K562 (cell line): ENCODE measurements around the gene AMIGO1. TPM values are rescaled to one million over a fixed set of nuclear protein-coding genes. Genes with fewer than 3 reads are reported as not detected.

Experiments
- ARNT ChIP-seq, 2 experiments: fragments of 450-650 bp; IDR thresholded peaks; 2 replicates each; pipeline ENCODE4 v1.6.1; 2016; ENCODE audit warnings: mild to moderate bottlenecking in 1 of 2
- BCL6 ChIP-seq: fragments of 250-450 bp; sonication (Bioruptor Pico); IDR thresholded peaks from 2 replicates; pipeline ENCODE4 v1.4.0; 2020
- C11orf30 ChIP-seq: fragments of 450-650 bp; IDR thresholded peaks from 2 replicates; pipeline ENCODE4 v1.6.1; 2016; ENCODE audit warnings: low read depth, mild to moderate bottlenecking
- CHD4 ChIP-seq: fragments of 200-600 bp; sonication (generic); IDR thresholded peaks from 3 replicates; pipeline ENCODE4 v1.6.1; 2012; ENCODE audit warnings: low read depth, mild to moderate bottlenecking, mixed read lengths, low read length, inconsistent platforms; ENCODE audit not compliant: insufficient read depth, insufficient replicate concordance, poor library complexity, severe bottlenecking
- DIDO1 ChIP-seq: fragments of 450-650 bp; IDR thresholded peaks from 2 replicates; pipeline ENCODE4 v1.6.1; 2016; ENCODE audit warnings: low read depth, missing biosample characterization, missing genetic modification characterization
- ESRRA ChIP-seq: fragments of 450-650 bp; IDR thresholded peaks from 2 replicates; pipeline ENCODE4 v1.6.1; 2014; ENCODE audit warnings: low read depth, mild to moderate bottlenecking, moderate library complexity, borderline replicate concordance
- FOSL1 ChIP-seq: fragments of 200-800 bp; sonication (Bioruptor generic); conservative IDR thresholded peaks from 2 replicates; pipeline ENCODE4 v1.6.1; 2016; ENCODE audit warnings: missing genetic modification characterization, missing compliant biosample characterization
- GTF2B ChIP-seq: IDR thresholded peaks from 2 replicates; pipeline ENCODE4 v1.6.1; 2011; ENCODE audit not compliant: insufficient read length; ENCODE audit errors: extremely low read depth
- HNRNPH1 ChIP-seq: fragments of 200-400 bp; formaldehyde crosslinking; optimal IDR thresholded peaks from 2 replicates; pipeline ENCODE3; 2017; ENCODE audit warnings: low read depth, mild to moderate bottlenecking, low read length, moderate library complexity
- JUNB ChIP-seq: fragments of 450-650 bp; formaldehyde crosslinking; conservative IDR thresholded peaks from 2 replicates; pipeline ENCODE4 v1.4.0; 2020; ENCODE audit warnings: mild to moderate bottlenecking
- MAFG ChIP-seq: fragments of 450-650 bp; conservative IDR thresholded peaks from 2 replicates; pipeline ENCODE4 v1.6.1; 2016; ENCODE audit warnings: missing genetic modification characterization, missing compliant biosample characterization
- MEF2D ChIP-seq: conservative IDR thresholded peaks from 2 replicates; pipeline ENCODE4 v1.6.1; 2016; ENCODE audit warnings: low read depth, missing genetic modification characterization, missing compliant biosample characterization
- MTA1 ChIP-seq: fragments of 450-650 bp; IDR thresholded peaks from 2 replicates; pipeline ENCODE4 v1.6.1; 2017; ENCODE audit warnings: borderline replicate concordance
- NR2C2 ChIP-seq, 2 experiments: fragments of 200-800 bp in 1 of 2; sonication (Bioruptor generic) in 1 of 2; sonication (generic) in 1 of 2; formaldehyde crosslinking in 1 of 2; IDR thresholded peaks; 2 replicates each; pipeline versions ENCODE4 v1.6.1 to v1.8.0; 2016 to 2022; ENCODE audit warnings: mild to moderate bottlenecking in 1 of 2, missing compliant biosample characterization in 1 of 2, missing genetic modification characterization in 1 of 2, missing genetic modification reagents in 1 of 2
- PCBP2 ChIP-seq: fragments of 200-400 bp; formaldehyde crosslinking; IDR thresholded peaks from 2 replicates; pipeline ENCODE4 v1.6.1; 2018; ENCODE audit warnings: low read length, low read depth, mild to moderate bottlenecking, moderate library complexity; ENCODE audit not compliant: poor library complexity, severe bottlenecking
- SIN3A ChIP-seq, 2 experiments: fragments of 150-350 bp in 1 of 2; IDR thresholded peaks; 2 replicates each; pipeline ENCODE4 v1.6.1; 2011 to 2016; ENCODE audit warnings: borderline replicate concordance in 2 of 2, low read depth in 2 of 2, low read length in 2 of 2, mild to moderate bottlenecking in 2 of 2, moderate library complexity in 2 of 2; ENCODE audit not compliant: control insufficient read depth in 1 of 2
- STAT5B ChIP-seq: fragments of 250-450 bp; sonication (Bioruptor Pico); IDR thresholded peaks from 2 replicates; pipeline ENCODE4 v1.8.0; 2021; ENCODE audit warnings: mild to moderate bottlenecking, inconsistent platforms
- TOE1 ChIP-seq, 2 experiments: fragments of 450-650 bp in 1 of 2; sonication (generic) in 1 of 2; formaldehyde crosslinking in 1 of 2; IDR thresholded peaks; 2 replicates each; pipeline versions ENCODE4 v1.7.1 to v1.8.0; 2016 to 2022; ENCODE audit warnings: borderline replicate concordance in 2 of 2, mild to moderate bottlenecking in 2 of 2, antibody characterized with exemption in 1 of 2, inconsistent platforms in 1 of 2, low read depth in 1 of 2, missing genetic modification reagents in 1 of 2, moderate library complexity in 1 of 2
- U2AF2 ChIP-seq: fragments of 200-400 bp; formaldehyde crosslinking; optimal IDR thresholded peaks from 2 replicates; pipeline ENCODE3; 2017; ENCODE audit warnings: low read depth, mild to moderate bottlenecking, low read length
- ZBED1 ChIP-seq: IDR thresholded peaks from 2 replicates; pipeline ENCODE4 v1.6.1; 2014
- ZBTB12 ChIP-seq: fragments of 250-450 bp; sonication (Bioruptor Pico); IDR thresholded peaks from 2 replicates; pipeline ENCODE4 v1.4.0; 2020
- ZNF280B ChIP-seq: fragments of 250-450 bp; sonication (Bioruptor Pico); IDR thresholded peaks from 2 replicates; pipeline ENCODE4 v1.5.1; 2021; ENCODE audit warnings: mild to moderate bottlenecking
- polyA plus RNA-seq, 8 experiments: library from polyadenylated mRNA; depleted of rRNA in 4 of 8; stranded (reverse) in 5 of 8; unstranded in 3 of 8; fragments of >200 nt; fragmentation: Nextera tagmentation in 2 of 8; fragmentation: Illumina TruSeq in 1 of 8; extraction: Ambion mirVana in 2 of 8; extraction: Trizol in 1 of 8; gene quantifications; 2 replicates each; pipeline versions ENCODE4 v1.2.1 to v1.2.3, GENCODE V29; 2011 to 2014; ENCODE audit warnings: inconsistent platforms in 1 of 8, missing spikeins in 1 of 8
- total RNA-seq, 7 experiments: library from RNA; depleted of rRNA in 6 of 7; stranded (reverse); fragments of >200 nt in 6 of 7; fragmentation: Illumina TruSeq in 2 of 7; extraction: Trizol in 2 of 7; gene quantifications; 2 replicates each; pipeline versions ENCODE4 v1.2.1 to v1.2.3, GENCODE V29; 2011 to 2021; ENCODE audit warnings: low replicate concordance in 1 of 7
- TF ChIP-seq, protein P1 (sequence below): fragments of 450-650 bp; IDR thresholded peaks from 2 replicates; pipeline ENCODE4 v1.6.1; 2016

Gene AMIGO1
- total and polyA plus RNA-seq, 9 of the 15 experiments (the other 6 are each of a cell fraction or from before 2014, with no cell fraction given) = 0.24 to 1.0 (median 0.54) TPM

DNA sequence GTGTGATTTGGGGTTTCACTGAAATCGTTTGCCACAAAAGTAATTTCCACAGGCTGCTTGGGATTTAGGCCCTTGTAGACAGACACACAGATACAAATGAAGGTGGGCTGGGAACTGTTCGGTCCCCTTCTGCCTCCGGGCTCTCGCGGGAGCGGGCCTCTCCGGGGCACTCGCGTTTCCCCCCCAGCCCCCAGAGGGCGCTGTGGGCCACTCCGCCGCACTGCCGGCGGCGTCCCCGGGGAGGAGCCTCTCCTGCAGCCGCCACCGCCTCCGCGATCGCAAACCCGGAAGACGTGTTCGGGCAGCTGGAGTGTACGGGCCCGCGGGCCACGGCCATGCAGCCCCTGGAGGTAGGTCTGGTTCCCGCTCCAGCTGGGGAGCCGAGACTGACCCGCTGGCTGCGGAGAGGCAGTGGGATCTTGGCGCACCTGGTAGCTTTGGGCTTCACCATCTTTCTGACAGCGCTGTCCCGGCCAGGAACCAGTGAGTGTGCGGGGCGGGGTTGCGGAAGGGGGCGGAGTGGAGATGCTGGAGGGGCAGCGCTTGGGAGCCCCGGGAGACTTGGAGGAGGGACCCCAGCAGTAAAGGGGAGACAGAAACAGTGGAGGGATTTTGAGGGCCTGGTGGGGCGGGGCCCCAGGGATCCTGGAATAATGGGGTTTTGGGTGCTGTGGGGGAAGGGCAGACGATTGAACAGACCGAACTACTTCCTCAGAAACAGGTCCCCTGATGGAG, 15.6 kb downstream of the AMIGO1 start, which contains the start of gene CYB561D1 (continued):
- TF ChIP-seq ESRRA = peak; percentile 24; the same call in 1 of the 2 replicates
- TF ChIP-seq CHD4 = no peak
- 0 out of 2 replicates have a peak, but pooled peaks have one; percentile 26 for TF ChIP-seq FOSL1 (tag)
- 0 out of 2 replicates have a peak, but pooled peaks have one; percentile 14 for TF ChIP-seq MTA1
- no peak for TF ChIP-seq JUNB
- TF ChIP-seq ZBTB12 = no peak
- TF ChIP-seq ZBED1 = no peak
- no peak for TF ChIP-seq PCBP2
- TF ChIP-seq C11orf30 = peak; percentile 87
- TF ChIP-seq NR2C2 (CRISPR knock-in tag; IDR thresholded peaks at IDR 0.05) = 0 out of 2 replicates have a peak, but pooled peaks have one; percentile 40
- no peak for TF ChIP-seq NR2C2 (tag; IDR thresholded peaks at IDR 0.05)
- peak; percentile 83 for TF ChIP-seq DIDO1 (tag)
- no peak for TF ChIP-seq STAT5B (CRISPR knock-in tag)
- no peak for TF ChIP-seq ARNT (IDR thresholded peaks at IDR 0.05)
- TF ChIP-seq, protein P1, sequence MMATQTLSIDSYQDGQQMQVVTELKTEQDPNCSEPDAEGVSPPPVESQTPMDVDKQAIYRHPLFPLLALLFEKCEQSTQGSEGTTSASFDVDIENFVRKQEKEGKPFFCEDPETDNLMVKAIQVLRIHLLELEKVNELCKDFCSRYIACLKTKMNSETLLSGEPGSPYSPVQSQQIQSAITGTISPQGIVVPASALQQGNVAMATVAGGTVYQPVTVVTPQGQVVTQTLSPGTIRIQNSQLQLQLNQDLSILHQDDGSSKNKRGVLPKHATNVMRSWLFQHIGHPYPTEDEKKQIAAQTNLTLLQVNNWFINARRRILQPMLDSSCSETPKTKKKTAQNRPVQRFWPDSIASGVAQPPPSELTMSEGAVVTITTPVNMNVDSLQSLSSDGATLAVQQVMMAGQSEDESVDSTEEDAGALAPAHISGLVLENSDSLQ = peak; percentile 67; the same call in 1 of the 2 replicates
- no peak for TF ChIP-seq BCL6
- TF ChIP-seq GTF2B = no peak
- TF ChIP-seq MAFG (tag) = no peak
- TF ChIP-seq U2AF2 = no peak
- TF ChIP-seq SIN3A (IDR thresholded peaks at IDR 0.05; ENCODE audit: borderline replicate concordance in 2 of 2, control insufficient read depth in 1 of 2, low read depth in 2 of 2, low read length in 2 of 2) = peak; percentile 97 to 98; a peak in 3 of 4 replicates
- TF ChIP-seq ZNF280B (CRISPR knock-in tag) = no peak
- TF ChIP-seq TOE1 (IDR thresholded peaks at IDR 0.05; ENCODE audit: borderline replicate concordance) = peak; percentile 86
- no peak for TF ChIP-seq TOE1 (CRISPR knock-in tag; IDR thresholded peaks at IDR 0.05; ENCODE audit: borderline replicate concordance, low read depth)
- TF ChIP-seq HNRNPH1 = no peak
- no peak for TF ChIP-seq MEF2D (tag)
